Measurements from ENCODE around the gene EIF4ENIF1.

DNA sequence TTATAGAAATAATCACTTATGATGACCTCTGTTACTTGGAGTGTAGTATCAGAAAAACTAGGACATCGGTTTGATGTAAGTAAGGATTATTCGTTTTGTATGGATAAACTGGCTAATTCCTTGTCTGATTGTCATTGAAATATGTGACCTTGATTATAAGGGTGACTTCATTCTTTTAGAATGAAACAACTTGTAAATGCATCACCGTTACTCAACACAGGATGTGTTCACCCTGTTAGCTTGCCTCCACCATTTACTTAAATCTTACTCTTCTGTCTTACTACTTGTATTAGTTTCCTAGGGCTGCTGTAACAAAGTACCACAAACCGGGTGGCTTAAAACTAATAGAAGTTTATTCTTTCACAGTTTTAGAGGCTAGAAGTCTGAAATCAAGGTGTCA lies 14.6 kb upstream of the EIF4ENIF1 start:
- TF ChIP-seq CTCF (IDR thresholded peaks at IDR 0.05; ENCODE audit: insufficient read depth, low read length, poor library complexity, severe bottlenecking) (no peak), EZH2phosphoT487 (conservative IDR thresholded peaks at IDR 0.05; ENCODE audit: low read length) (no peak)

Measured in SU-DHL-6 (cell line).